Mucosa of descending colon (tissue), 3 donors: Measurements from ENCODE around the gene CSGALNACT2. TPM values are rescaled to one million over a fixed set of nuclear protein-coding genes. Genes with fewer than 3 reads are reported as not detected.
"Not testable (repeated sequence)": the region's sequence is repeated elsewhere in the genome, so short reads cannot be mapped to it uniquely, and the experiment has no call there.

Experiments used
- ATAC-seq: fragments of 200-7000 bp; cut with Tn5 transposase; one replicate; pipeline ENCODE4 v1.9.1; 2020; ENCODE audit warnings: mild to moderate bottlenecking, moderate library complexity
- DNase-seq, 3 donors: peaks; one replicate each; pipeline ENCODE4 v3.0.0-alpha.2; 2020
- H3K36me3 ChIP-seq: fragments of 200-600 bp; one replicate; pipeline ENCODE4 v1.8.0; 2021; ENCODE audit warnings: low read depth, mild to moderate bottlenecking
- H3K4me1 ChIP-seq: fragments of 200-600 bp; one replicate; pipeline ENCODE4 v1.8.0; 2021; ENCODE audit warnings: low read depth, mild to moderate bottlenecking
- H3K4me3 ChIP-seq: fragments of 200-600 bp; one replicate; pipeline ENCODE4 v1.8.0; 2021; ENCODE audit warnings: mild to moderate bottlenecking
- H3K9me3 ChIP-seq: fragments of 200-600 bp; one replicate; pipeline ENCODE4 v1.8.0; 2021; ENCODE audit warnings: mild to moderate bottlenecking
- CTCF ChIP-seq: fragments of 200-600 bp; IDR thresholded peaks from one replicate; pipeline ENCODE4 v1.8.0; 2022; ENCODE audit warnings: antibody characterized with exemption, mild to moderate bottlenecking
- intact Hi-C, 2 donors: fragments of 100-400 bp; cut with DNase I in 1 of 2; cut with micrococcal nuclease in 1 of 2; formaldehyde crosslinking; loops; one replicate each; pipeline versions ENCODE4 v1.11.0 to v1.11.1; 2022; cut with DNase I, micrococcal nuclease
- total RNA-seq, 3 donors: library from RNA; stranded (reverse); fragmentation: NEBNext Ultra II Directional in 2 of 3; extraction: Animal tissue kit (Norgen Biotek cat#: 25700) in 2 of 3; gene quantifications; one replicate each; pipeline versions ENCODE4 v1.2.1 to v1.2.4, GENCODE V29; 2021 to 2023
- donor health status: DM: no; HTN: no; CAD: no; lungs with moderate emphysema.
- donor health status: DM: no; HTN: no; CAD: no.
- donor health status: DM: no; HTN: yes; CAD: no.

The CSGALNACT2 gene
- total RNA-seq, 3 donors from 2014 or later: 3.9 to 20.1 (median 7.4) TPM

- DNase-seq (peak in 2 of 3 donors; percentile 5 to 37), ATAC-seq (no peak)
- no peaks in the 10 kb centered on the region for H3K9me3 ChIP-seq
- no peak for TF ChIP-seq CTCF
- no peaks in the 10 kb centered on the region for H3K36me3 ChIP-seq
- no peak overlapping the region for H3K4me3 ChIP-seq
- intact Hi-C loops: no loop called here
- H3K4me1 ChIP-seq: no peaks in the 10 kb centered on the region
These were observed 80.9 kb downstream of the CSGALNACT2 start for GRCh38 chr10:43218951-43219837.

- TF ChIP-seq CTCF: no peak
- ATAC-seq (no peak), DNase-seq (peak in 1 of 3 donors; percentile 25)
These were observed 81.6 kb downstream of the CSGALNACT2 start for GRCh38 chr10:43219848-43220247.

GRCh38 chr10:43220251-43220650 lies 82.0 kb downstream of the CSGALNACT2 start:
- H3K4me3 ChIP-seq, ATAC-seq, intact Hi-C loops, H3K36me3 ChIP-seq, H3K4me1 ChIP-seq, H3K9me3 ChIP-seq: not testable (repeated sequence)
- DNase-seq: peak in 2 of 3 donors; percentile 1 to 8

More at GRCh38 chr10:43219848-43220247, 81.6 kb downstream of the CSGALNACT2 start:
- Histone ChIP-seq H3K4me1 (no peaks in the 10 kb centered on the region), H3K9me3 (no peaks in the 10 kb centered on the region), H3K4me3 (no peak overlapping the region), H3K36me3 (no peaks in the 10 kb centered on the region)
- intact Hi-C loops: no loop called here

GRCh38 chr10:43220657-43221418 lies 82.6 kb downstream of the CSGALNACT2 start:
- H3K9me3 ChIP-seq: no peaks in the 10 kb centered on the region
- ATAC-seq: no peak
- no peak overlapping the region for H3K4me3 ChIP-seq
- H3K4me1 ChIP-seq: no peaks in the 10 kb centered on the region
- intact Hi-C loops: no loop called here
- peak in 2 of 3 donors; percentile 8 to 19 for DNase-seq
- H3K36me3 ChIP-seq: no peaks in the 10 kb centered on the region
- no peak for TF ChIP-seq CTCF

GRCh38 chr10:43221419-43222209 lies 83.4 kb downstream of the CSGALNACT2 start:
- intact Hi-C loops: no loop called here
- no peaks in the 10 kb centered on the region for H3K4me1 ChIP-seq
- DNase-seq: peak in 2 of 3 donors; percentile 25 to 36
- no peak overlapping the region for H3K4me3 ChIP-seq
- H3K36me3 ChIP-seq: no peaks in the 10 kb centered on the region
- no peak for TF ChIP-seq CTCF
- H3K9me3 ChIP-seq: no peaks in the 10 kb centered on the region
- peak; percentile 32 for ATAC-seq
